B cell (primary cell): Measurements from ENCODE around the gene ABCB4. TPM values are rescaled to one million over a fixed set of nuclear protein-coding genes. Genes with fewer than 3 reads are reported as not detected.

Source experiments
- ATAC-seq: fragments of 200-7000 bp; cut with Tn5 transposase; one replicate; pipeline ENCODE4 v1.10.0; 2021; ENCODE audit warnings: low read depth, mild to moderate bottlenecking, moderate number of reproducible peaks, moderate library complexity
- CTCF ChIA-PET: fragments of 350-600 bp; sonication (Branson Sonifier 250); formaldehyde crosslinking; loops from one replicate; lab custom pipeline; 2021; ENCODE audit warnings: antibody characterized with exemption, inconsistent platforms; lab: Charles Lee
- POLR2A ChIA-PET: fragments of 350-600 bp; sonication (Branson Sonifier 250); formaldehyde crosslinking; loops from one replicate; lab custom pipeline; 2021; ENCODE audit warnings: antibody characterized with exemption; lab: Charles Lee
- DNase-seq: peaks from one replicate; pipeline ENCODE4 v3.0.0; 2013
- H2AFZ ChIP-seq: 2 replicates; pipeline ENCODE4 v1.6.1; 2012; ENCODE audit warnings: mild to moderate bottlenecking, low read depth, low read length; ENCODE audit not compliant: insufficient read depth, poor library complexity, severe bottlenecking
- H3K27ac ChIP-seq, 2 donors: 1 replicate in 1 of 2; 2 replicates in 1 of 2; pipeline ENCODE4 v1.5.1; 2012 to 2013; ENCODE audit warnings: low read length in 2 of 2, mild to moderate bottlenecking in 2 of 2, moderate library complexity in 1 of 2
- H3K27me3 ChIP-seq, 4 experiments: fragments of 200-600 bp in 1 of 4; sonication (generic) in 1 of 4; replicated peaks in 1 of 4; 1 replicate in 2 of 4; 2 replicates in 2 of 4; pipeline versions ENCODE4 v1.6.1 to v1.7.0; 2013 to 2016; ENCODE audit warnings: low read length in 3 of 4, mild to moderate bottlenecking in 2 of 4, mixed read lengths in 1 of 4, moderate library complexity in 1 of 4; ENCODE audit not compliant: insufficient read depth in 4 of 4, control insufficient read depth in 3 of 4; ENCODE audit errors: control extremely low read depth in 1 of 4
- H3K36me3 ChIP-seq, 2 experiments: replicated peaks in 1 of 2; 1 replicate in 1 of 2; 2 replicates in 1 of 2; pipeline versions ENCODE4 v1.6.1 to v1.7.1; 2013; ENCODE audit warnings: low read length in 1 of 2; ENCODE audit not compliant: insufficient read depth in 2 of 2, control insufficient read depth in 1 of 2; ENCODE audit errors: control extremely low read depth in 1 of 2, extremely low read depth in 1 of 2
- H3K4me1 ChIP-seq, 2 donors: fragments of 200-600 bp in 1 of 2; sonication (generic) in 1 of 2; 1 replicate in 1 of 2; 2 replicates in 1 of 2; pipeline versions ENCODE4 v1.5.1 to v1.6.1; 2013 to 2017; ENCODE audit warnings: low read length in 2 of 2; ENCODE audit not compliant: control insufficient read depth in 2 of 2, insufficient read depth in 2 of 2
- H3K4me2 ChIP-seq: replicated peaks from 2 replicates; pipeline ENCODE3; 2012; ENCODE audit warnings: mild to moderate bottlenecking, low read depth, low read length; ENCODE audit not compliant: poor library complexity, severe bottlenecking
- H3K4me3 ChIP-seq, 5 experiments: fragments of 200-600 bp in 1 of 5; sonication (generic) in 1 of 5; 1 replicate in 3 of 5; 2 replicates in 2 of 5; pipeline versions ENCODE4 v1.5.1 to v1.7.0; 2011 to 2016; ENCODE audit warnings: low read length in 4 of 5, mild to moderate bottlenecking in 4 of 5, low read depth in 2 of 5, control low read depth in 1 of 5, moderate library complexity in 1 of 5; ENCODE audit not compliant: insufficient read depth in 1 of 5; ENCODE audit errors: control extremely low read depth in 1 of 5, extremely low read depth in 1 of 5
- H3K79me2 ChIP-seq: fragments of 200-600 bp; sonication (generic); one replicate; pipeline ENCODE4 v1.6.0; 2016; ENCODE audit warnings: low read length; ENCODE audit not compliant: control insufficient read depth, insufficient read depth
- H3K9ac ChIP-seq: fragments of 200-600 bp; sonication (generic); 2 replicates; pipeline ENCODE4 v1.6.1; 2017; ENCODE audit warnings: mild to moderate bottlenecking, low read length, moderate library complexity
- H3K9me3 ChIP-seq, 3 donors: one replicate each; pipeline versions ENCODE4 v1.6.1 to v1.7.1; 2013; ENCODE audit warnings: low read length in 2 of 3; ENCODE audit not compliant: control insufficient read depth in 2 of 3, insufficient read depth in 1 of 3; ENCODE audit errors: control extremely low read depth in 1 of 3
- H4K20me1 ChIP-seq: 2 replicates; pipeline ENCODE4 v1.6.0; 2012; ENCODE audit warnings: mild to moderate bottlenecking, low read length; ENCODE audit not compliant: insufficient read depth, control insufficient read depth, poor library complexity, severe bottlenecking
- H3K27ac Mint-ChIP-seq: one replicate; pipeline ENCODE4 v1.8.0; 2021; ENCODE audit warnings: mixed read lengths
- H3K27me3 Mint-ChIP-seq: one replicate; pipeline ENCODE4 v1.8.0; 2021; ENCODE audit warnings: mixed read lengths
- H3K4me1 Mint-ChIP-seq: one replicate; pipeline ENCODE4 v1.8.0; 2021; ENCODE audit warnings: mixed read lengths
- H3K4me3 Mint-ChIP-seq: one replicate; pipeline ENCODE4 v1.8.0; 2021; ENCODE audit warnings: mixed read lengths
- H3K9me3 Mint-ChIP-seq: one replicate; pipeline ENCODE4 v1.8.0; 2022; ENCODE audit warnings: mixed read lengths; ENCODE audit not compliant: insufficient read depth
- EZH2 ChIP-seq: IDR thresholded peaks from 2 replicates; pipeline ENCODE4 v1.6.1; 2012; ENCODE audit warnings: borderline replicate concordance, low read depth, mild to moderate bottlenecking, moderate library complexity, low read length; ENCODE audit not compliant: insufficient read depth, poor library complexity, severe bottlenecking
- WGBS: methylation state at CpG from one replicate; pipeline ENCODE4 v1.1.5; 2013; ENCODE audit warnings: missing lambda C conversion rate; ENCODE audit not compliant: insufficient coverage; 5-methylcytosine and 5-hydroxymethylcytosine counted together
- intact Hi-C: fragments of 100-400 bp; cut with micrococcal nuclease; formaldehyde crosslinking; loops from one replicate; pipeline ENCODE4 v1.10.0; 2022
- polyA plus RNA-seq: library from polyadenylated mRNA; depleted of rRNA; stranded (reverse); fragments of >200 nt; gene quantifications from 2 replicates; pipeline ENCODE4 v1.2.3, GENCODE V29; 2012
- total RNA-seq, 2 donors: library from RNA; stranded (reverse); fragments of 120-200 nt in 1 of 2; gene quantifications; 1 replicate in 1 of 2; 2 replicates in 1 of 2; pipeline versions ENCODE4 v1.2.3 to v1.2.4, GENCODE V29; 2013 to 2022
- TF ChIP-seq, protein P1 (sequence below): fragments of 200-600 bp; IDR thresholded peaks from one replicate; pipeline ENCODE4 v1.8.0; 2022; ENCODE audit warnings: antibody characterized with exemption, mild to moderate bottlenecking

Gene ABCB4
- total and polyA plus RNA-seq, 2 donors (not counting 1 experiment from before 2014, with no cell fraction given): 16.6 to 40.0 TPM

DNA sequence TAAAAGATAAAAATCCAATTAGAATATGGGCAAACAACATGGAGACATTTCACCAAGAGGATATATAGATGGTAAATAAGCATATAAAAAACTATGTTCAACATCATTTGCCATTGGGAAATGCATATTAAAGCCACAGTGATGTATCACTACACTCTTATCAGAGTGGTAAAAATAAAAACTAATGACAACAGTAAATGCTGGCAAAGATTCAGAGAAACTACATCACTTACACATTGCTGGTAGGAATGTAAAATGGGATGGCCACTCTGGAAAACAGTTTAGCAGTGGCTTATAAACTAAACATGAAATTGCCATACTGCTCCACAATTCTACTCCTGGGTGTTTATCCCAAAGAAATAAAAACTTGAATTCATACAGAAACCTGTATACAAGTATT is 70.8 kb downstream of the ABCB4 start:
- H3K4me3 Mint-ChIP-seq: no peak overlapping the region
- Histone ChIP-seq H3K9me3 (no peaks in the 10 kb centered on the region), H3K27ac (no peak overlapping the region), H3K27me3 (no peaks in the 10 kb centered on the region), H4K20me1 (no peaks in the 10 kb centered on the region), H3K9ac (no peak overlapping the region), H3K4me3 (no peak overlapping the region), H3K4me2 (no peak overlapping the region), H2AFZ (no peak overlapping the region), H3K4me1 (no peaks in the 10 kb centered on the region), H3K79me2 (no peaks in the 10 kb centered on the region), H3K36me3 (peaks cover 16 to 70% of the 10 kb centered on the region in 2 experiments)
- intact Hi-C loops: no loop called here
- DNase-seq (no peak), ATAC-seq (no peak)
- H3K4me1 Mint-ChIP-seq: no peaks in the 10 kb centered on the region
- TF ChIP-seq EZH2: no peak
- TF ChIP-seq, protein P1, sequence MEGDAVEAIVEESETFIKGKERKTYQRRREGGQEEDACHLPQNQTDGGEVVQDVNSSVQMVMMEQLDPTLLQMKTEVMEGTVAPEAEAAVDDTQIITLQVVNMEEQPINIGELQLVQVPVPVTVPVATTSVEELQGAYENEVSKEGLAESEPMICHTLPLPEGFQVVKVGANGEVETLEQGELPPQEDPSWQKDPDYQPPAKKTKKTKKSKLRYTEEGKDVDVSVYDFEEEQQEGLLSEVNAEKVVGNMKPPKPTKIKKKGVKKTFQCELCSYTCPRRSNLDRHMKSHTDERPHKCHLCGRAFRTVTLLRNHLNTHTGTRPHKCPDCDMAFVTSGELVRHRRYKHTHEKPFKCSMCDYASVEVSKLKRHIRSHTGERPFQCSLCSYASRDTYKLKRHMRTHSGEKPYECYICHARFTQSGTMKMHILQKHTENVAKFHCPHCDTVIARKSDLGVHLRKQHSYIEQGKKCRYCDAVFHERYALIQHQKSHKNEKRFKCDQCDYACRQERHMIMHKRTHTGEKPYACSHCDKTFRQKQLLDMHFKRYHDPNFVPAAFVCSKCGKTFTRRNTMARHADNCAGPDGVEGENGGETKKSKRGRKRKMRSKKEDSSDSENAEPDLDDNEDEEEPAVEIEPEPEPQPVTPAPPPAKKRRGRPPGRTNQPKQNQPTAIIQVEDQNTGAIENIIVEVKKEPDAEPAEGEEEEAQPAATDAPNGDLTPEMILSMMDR: no peak
- H3K27me3 Mint-ChIP-seq: no peaks in the 10 kb centered on the region
- H3K27ac Mint-ChIP-seq: no peak overlapping the region
- no peaks in the 10 kb centered on the region for H3K9me3 Mint-ChIP-seq
- ChIA-PET POLR2A (no interaction called here), CTCF (interaction anchor here (0.7 to 3.7 kb wide), 2 partner anchors 11 to 14 kb away, joined by 3 to 16 read pairs; no protein-coding TSS in a partner anchor)

DNA sequence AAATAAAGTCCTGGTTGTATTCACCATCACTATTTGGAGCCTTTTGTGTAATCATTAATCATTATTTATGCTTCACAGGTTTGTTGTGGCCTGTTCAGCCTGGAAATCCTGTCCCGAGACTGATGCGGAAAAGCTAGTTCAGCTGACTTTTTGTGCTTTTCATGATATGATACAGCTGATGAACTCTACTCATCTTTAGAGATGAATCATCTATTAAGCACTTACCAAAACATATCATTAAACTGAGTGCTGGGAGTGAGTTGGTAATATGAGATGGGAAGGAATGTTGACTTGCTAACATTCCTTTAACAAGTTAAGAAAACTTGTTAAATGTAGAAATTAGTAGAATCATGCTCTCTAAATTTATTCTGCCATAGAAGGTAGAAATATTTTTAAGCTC is 77.0 kb downstream of the ABCB4 start:
- H3K27ac ChIP-seq: no peak overlapping the region
- H3K4me1 ChIP-seq: no peaks in the 10 kb centered on the region
- H3K9me3 ChIP-seq: no peaks in the 10 kb centered on the region
- H3K79me2 ChIP-seq: no peaks in the 10 kb centered on the region
- ATAC-seq: no peak
- ChIA-PET CTCF (interaction anchor here (1.1 to 1.4 kb wide), 3 partner anchors 18 to 86 kb away, joined by 4 read pairs; no protein-coding TSS in a partner anchor), POLR2A (interaction anchor here (0.7 kb wide), 1 partner anchor 53 kb away, joined by 3 read pairs; no protein-coding TSS in a partner anchor)
- TF ChIP-seq EZH2: no peak
- TF ChIP-seq, protein P1: no peak
- no CpG with 5 or more reads among the region's 2 CpGs for WGBS
- H3K9me3 Mint-ChIP-seq: no peaks in the 10 kb centered on the region
- no peak overlapping the region for H3K4me2 ChIP-seq
- H3K27ac Mint-ChIP-seq: no peak overlapping the region
- H2AFZ ChIP-seq: no peak overlapping the region
- intact Hi-C loops: no loop called here
- H3K4me3 ChIP-seq: no peak overlapping the region
- no peaks in the 10 kb centered on the region for H3K27me3 ChIP-seq
- no peak overlapping the region for H3K9ac ChIP-seq
- H3K27me3 Mint-ChIP-seq: no peaks in the 10 kb centered on the region
- H3K4me3 Mint-ChIP-seq: no peak overlapping the region
- DNase-seq: no peak
- H4K20me1 ChIP-seq: no peaks in the 10 kb centered on the region
- H3K4me1 Mint-ChIP-seq: no peaks in the 10 kb centered on the region
- H3K36me3 ChIP-seq: peaks cover 9 to 35% of the 10 kb centered on the region in 2 experiments
